Liver (tissue), 9 donors: ENCODE measurements around the gene C1QTNF12. TPM values are rescaled to one million over a fixed set of nuclear protein-coding genes. Genes with fewer than 3 reads are reported as not detected.

Experiments used
- DNase-seq: peaks from one replicate; pipeline ENCODE4 v3.0.0-alpha.2; 2017; ENCODE audit warnings: low spot score
- H3K27ac ChIP-seq, 2 donors: one replicate each; pipeline ENCODE4 v1.7.0; 2013; ENCODE audit warnings: inconsistent platforms in 2 of 2, low read length in 2 of 2, control low read depth in 1 of 2, low read depth in 1 of 2, mild to moderate bottlenecking in 1 of 2
- H3K27me3 ChIP-seq, 4 donors: one replicate each; pipeline versions ENCODE4 v1.6.1 to v1.7.0; 2013; ENCODE audit warnings: low read length in 3 of 4, inconsistent platforms in 1 of 4, mild to moderate bottlenecking in 1 of 4, moderate library complexity in 1 of 4; ENCODE audit not compliant: control insufficient read depth in 4 of 4, insufficient read depth in 4 of 4
- H3K36me3 ChIP-seq, 4 donors: one replicate each; pipeline versions ENCODE4 v1.6.1 to v1.7.0; 2013; ENCODE audit warnings: low read length in 3 of 4, mild to moderate bottlenecking in 3 of 4, low read depth in 1 of 4, moderate library complexity in 1 of 4; ENCODE audit not compliant: control insufficient read depth in 4 of 4, insufficient read depth in 3 of 4
- H3K4me1 ChIP-seq, 4 donors: one replicate each; pipeline versions ENCODE4 v1.6.1 to v1.7.0; 2013; ENCODE audit warnings: low read length in 3 of 4, mild to moderate bottlenecking in 3 of 4, moderate library complexity in 1 of 4; ENCODE audit not compliant: control insufficient read depth in 4 of 4, insufficient read depth in 4 of 4
- H3K4me3 ChIP-seq, 3 donors: one replicate each; pipeline versions ENCODE4 v1.6.1 to v1.7.0; 2013; ENCODE audit warnings: low read length in 3 of 3, control low read depth in 1 of 3, low read depth in 1 of 3, mild to moderate bottlenecking in 1 of 3
- H3K9ac ChIP-seq, 2 donors: one replicate each; pipeline ENCODE4 v1.7.0; 2013; ENCODE audit warnings: low read length in 2 of 2, mild to moderate bottlenecking in 2 of 2, moderate library complexity in 2 of 2, control low read depth in 1 of 2, low read depth in 1 of 2
- H3K9me3 ChIP-seq, 4 donors: one replicate each; pipeline versions ENCODE4 v1.6.1 to v1.7.0; 2013; ENCODE audit warnings: low read length in 3 of 4; ENCODE audit not compliant: control insufficient read depth in 4 of 4
- EGR1 ChIP-seq, 2 donors: IDR thresholded peaks; 2 replicates each; pipeline ENCODE4 v1.6.1; 2016 to 2018; ENCODE audit warnings: antibody characterized with exemption in 2 of 2, low read depth in 2 of 2
- FOXA1 ChIP-seq: IDR thresholded peaks from 2 replicates; pipeline ENCODE4 v1.6.1; 2016; ENCODE audit warnings: antibody characterized with exemption
- FOXA2 ChIP-seq: IDR thresholded peaks from 2 replicates; pipeline ENCODE4 v1.6.1; 2016; ENCODE audit warnings: antibody characterized with exemption
- HNF4A ChIP-seq, 2 donors: conservative IDR thresholded peaks; 2 replicates each; pipeline ENCODE4 v1.6.1; 2016; ENCODE audit warnings: antibody characterized with exemption in 2 of 2, mild to moderate bottlenecking in 2 of 2
- HNF4G ChIP-seq: IDR thresholded peaks from 2 replicates; pipeline ENCODE4 v1.6.1; 2016; ENCODE audit warnings: antibody characterized with exemption
- JUND ChIP-seq, 2 donors: IDR thresholded peaks; 2 replicates each; pipeline ENCODE4 v1.6.1; 2016; ENCODE audit warnings: antibody characterized with exemption in 2 of 2
- NR2F2 ChIP-seq: IDR thresholded peaks from 2 replicates; pipeline ENCODE4 v1.6.1; 2016; ENCODE audit warnings: antibody characterized with exemption
- RAD21 ChIP-seq, 2 donors: IDR thresholded peaks; 2 replicates each; pipeline ENCODE4 v1.6.1; 2016; ENCODE audit warnings: antibody characterized with exemption in 2 of 2, mild to moderate bottlenecking in 2 of 2
- RXRA ChIP-seq, 2 donors: IDR thresholded peaks; 2 replicates each; pipeline ENCODE4 v1.6.1; 2017 to 2018; ENCODE audit warnings: antibody characterized with exemption in 2 of 2, mild to moderate bottlenecking in 1 of 2
- SP1 ChIP-seq: IDR thresholded peaks from 2 replicates; pipeline ENCODE4 v1.6.1; 2018; ENCODE audit warnings: antibody characterized with exemption, mild to moderate bottlenecking
- YY1 ChIP-seq: IDR thresholded peaks from 2 replicates; pipeline ENCODE4 v1.6.1; 2016; ENCODE audit warnings: antibody characterized with exemption, mild to moderate bottlenecking
- WGBS: extraction: QIAGEN DNeasy Blood & Tissue Kit; methylation state at CpG from one replicate; pipeline ENCODE4 v1.1.7; 2013; 5-methylcytosine and 5-hydroxymethylcytosine counted together
- polyA plus RNA-seq, 2 donors: library from polyadenylated mRNA; stranded (reverse) in 1 of 2; unstranded in 1 of 2; fragments of 200-250 nt in 1 of 2; fragments of >200 nt in 1 of 2; fragmentation: Nextera tagmentation in 1 of 2; extraction: Ambion mirVana in 1 of 2; gene quantifications; one replicate each; pipeline versions ENCODE4 v1.2.1 to v1.2.3, GENCODE V29; 2013 to 2015
- total RNA-seq, 2 donors: library from RNA; depleted of rRNA; stranded (reverse); fragments of >200 nt; gene quantifications; one replicate each; pipeline ENCODE4 v1.2.3, GENCODE V29; 2014
- TF ChIP-seq, protein P1 (sequence below): IDR thresholded peaks from 2 replicates; pipeline ENCODE4 v1.6.1; 2016; ENCODE audit warnings: antibody characterized with exemption
- TF ChIP-seq, protein P2 (sequence below): IDR thresholded peaks from 2 replicates; pipeline ENCODE4 v1.6.1; 2016; ENCODE audit warnings: antibody characterized with exemption, mild to moderate bottlenecking
- donor health status: healthy.
- donor health status: healthy.
- donor health status: healthy.
- donor health status: healthy.
- donor health status: healthy.

The C1QTNF12 gene
- total and polyA plus RNA-seq, 4 donors: 0.39 to 0.40 TPM; not detected in 2

DNA sequence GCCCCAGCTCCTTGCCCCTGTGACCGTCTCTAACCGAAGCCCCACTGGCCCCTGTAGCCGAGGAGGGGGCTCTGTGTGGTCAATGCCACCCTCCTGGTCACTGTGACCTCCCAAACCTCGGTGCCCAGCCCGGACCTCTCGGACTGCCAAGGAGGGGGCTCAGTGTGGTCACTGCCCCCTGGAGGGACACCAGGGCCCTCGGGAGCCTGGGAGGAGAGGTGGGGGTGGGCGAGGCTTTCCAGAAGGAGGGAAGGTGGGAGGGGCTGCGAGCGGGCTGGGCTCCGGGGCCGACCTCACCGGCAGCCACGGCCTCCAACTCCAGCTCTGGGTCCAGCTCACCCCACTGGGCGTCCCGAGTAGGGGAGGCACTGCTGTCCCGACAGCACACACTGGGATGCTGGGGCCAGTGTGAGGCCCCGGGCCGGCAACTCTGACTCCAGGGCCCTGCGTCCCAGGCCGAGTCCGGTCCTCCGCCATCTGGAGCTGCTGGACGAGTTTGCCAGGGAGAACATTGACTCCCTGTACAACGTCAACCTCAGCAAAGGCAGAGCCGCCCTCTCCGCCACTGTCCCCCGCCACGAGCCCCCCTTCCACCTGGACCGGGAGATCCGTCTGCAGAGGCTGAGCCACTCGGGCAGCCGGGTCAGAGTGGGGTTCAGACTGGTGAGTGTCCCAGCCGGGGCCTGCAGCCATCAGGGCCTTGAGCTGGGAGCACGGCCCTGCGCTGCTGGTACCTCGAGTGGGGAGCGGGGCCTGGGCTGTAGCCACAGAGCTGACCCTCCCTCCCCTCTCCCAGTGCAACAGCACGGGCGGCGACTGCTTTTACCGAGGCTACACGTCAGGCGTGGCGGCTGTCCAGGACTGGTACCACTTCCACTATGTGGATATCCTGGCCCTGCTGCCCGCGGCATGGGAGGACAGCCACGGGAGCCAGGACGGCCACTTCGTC, 40.1 kb upstream of the C1QTNF12 start:
- Histone ChIP-seq H3K36me3 (no peaks in the 10 kb centered on the region), H3K4me1 (peaks cover 4 to 22% (median 14%) of the 10 kb centered on the region in 4 donors), H3K9ac (no peak overlapping the region), H3K27me3 (no peaks in the 10 kb centered on the region), H3K4me3 (no peak overlapping the region), H3K9me3 (no peaks in the 10 kb centered on the region), H3K27ac (no peak overlapping the region)
- no peak for TF ChIP-seq RXRA (IDR thresholded peaks at IDR 0.05)
- no peak for TF ChIP-seq NR2F2
- TF ChIP-seq FOXA2: no peak
- TF ChIP-seq HNF4A (conservative IDR thresholded peaks at IDR 0.05): no peak
- no peak for TF ChIP-seq HNF4G
- TF ChIP-seq FOXA1: no peak
- TF ChIP-seq, protein P1, sequence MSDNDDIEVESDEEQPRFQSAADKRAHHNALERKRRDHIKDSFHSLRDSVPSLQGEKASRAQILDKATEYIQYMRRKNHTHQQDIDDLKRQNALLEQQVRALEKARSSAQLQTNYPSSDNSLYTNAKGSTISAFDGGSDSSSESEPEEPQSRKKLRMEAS: no peak
- TF ChIP-seq EGR1 (IDR thresholded peaks at IDR 0.05; ENCODE audit: low read depth in 2 of 2): no peak
- no peak for TF ChIP-seq RAD21 (IDR thresholded peaks at IDR 0.05)
- DNase-seq: no peak
- WGBS: 73% methylated on average over 50 of the region's 50 CpGs

DNA sequence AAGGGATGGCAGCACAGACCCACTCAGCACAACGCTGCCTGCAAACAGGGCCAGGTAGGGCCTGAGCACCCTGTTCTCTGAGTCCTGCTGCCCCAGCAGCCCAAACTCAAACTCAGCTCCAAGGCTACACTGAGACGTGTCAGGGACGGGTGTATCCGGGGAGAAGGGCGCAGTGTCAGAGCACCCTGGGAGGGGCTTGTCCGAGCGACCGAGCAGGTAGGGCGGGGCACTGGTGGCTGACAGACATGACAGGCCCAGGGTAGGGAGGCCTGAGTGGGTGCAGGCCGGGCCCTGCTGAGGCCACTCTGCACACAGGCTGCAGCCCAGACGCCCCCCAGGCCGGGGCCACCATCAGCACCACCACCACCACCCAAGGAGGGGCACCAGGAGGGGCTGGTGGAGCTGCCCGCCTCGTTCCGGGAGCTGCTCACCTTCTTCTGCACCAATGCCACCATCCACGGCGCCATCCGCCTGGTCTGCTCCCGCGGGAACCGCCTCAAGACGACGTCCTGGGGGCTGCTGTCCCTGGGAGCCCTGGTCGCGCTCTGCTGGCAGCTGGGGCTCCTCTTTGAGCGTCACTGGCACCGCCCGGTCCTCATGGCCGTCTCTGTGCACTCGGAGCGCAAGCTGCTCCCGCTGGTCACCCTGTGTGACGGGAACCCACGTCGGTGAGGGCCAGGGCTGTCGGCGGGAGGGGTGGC, 39.2 kb upstream of the C1QTNF12 start:
- DNase-seq: no peak
- TF ChIP-seq, protein P2, sequence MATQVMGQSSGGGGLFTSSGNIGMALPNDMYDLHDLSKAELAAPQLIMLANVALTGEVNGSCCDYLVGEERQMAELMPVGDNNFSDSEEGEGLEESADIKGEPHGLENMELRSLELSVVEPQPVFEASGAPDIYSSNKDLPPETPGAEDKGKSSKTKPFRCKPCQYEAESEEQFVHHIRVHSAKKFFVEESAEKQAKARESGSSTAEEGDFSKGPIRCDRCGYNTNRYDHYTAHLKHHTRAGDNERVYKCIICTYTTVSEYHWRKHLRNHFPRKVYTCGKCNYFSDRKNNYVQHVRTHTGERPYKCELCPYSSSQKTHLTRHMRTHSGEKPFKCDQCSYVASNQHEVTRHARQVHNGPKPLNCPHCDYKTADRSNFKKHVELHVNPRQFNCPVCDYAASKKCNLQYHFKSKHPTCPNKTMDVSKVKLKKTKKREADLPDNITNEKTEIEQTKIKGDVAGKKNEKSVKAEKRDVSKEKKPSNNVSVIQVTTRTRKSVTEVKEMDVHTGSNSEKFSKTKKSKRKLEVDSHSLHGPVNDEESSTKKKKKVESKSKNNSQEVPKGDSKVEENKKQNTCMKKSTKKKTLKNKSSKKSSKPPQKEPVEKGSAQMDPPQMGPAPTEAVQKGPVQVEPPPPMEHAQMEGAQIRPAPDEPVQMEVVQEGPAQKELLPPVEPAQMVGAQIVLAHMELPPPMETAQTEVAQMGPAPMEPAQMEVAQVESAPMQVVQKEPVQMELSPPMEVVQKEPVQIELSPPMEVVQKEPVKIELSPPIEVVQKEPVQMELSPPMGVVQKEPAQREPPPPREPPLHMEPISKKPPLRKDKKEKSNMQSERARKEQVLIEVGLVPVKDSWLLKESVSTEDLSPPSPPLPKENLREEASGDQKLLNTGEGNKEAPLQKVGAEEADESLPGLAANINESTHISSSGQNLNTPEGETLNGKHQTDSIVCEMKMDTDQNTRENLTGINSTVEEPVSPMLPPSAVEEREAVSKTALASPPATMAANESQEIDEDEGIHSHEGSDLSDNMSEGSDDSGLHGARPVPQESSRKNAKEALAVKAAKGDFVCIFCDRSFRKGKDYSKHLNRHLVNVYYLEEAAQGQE: no peak
- TF ChIP-seq YY1 (no peak), HNF4G (no peak), RAD21 (IDR thresholded peaks at IDR 0.05) (no peak), EGR1 (IDR thresholded peaks at IDR 0.05; ENCODE audit: low read depth in 2 of 2) (no peak), JUND (IDR thresholded peaks at IDR 0.05) (no peak), SP1 (no peak), NR2F2 (no peak), FOXA1 (no peak)
- TF ChIP-seq, protein P1: no peak
- Histone ChIP-seq H3K9ac (no peak overlapping the region), H3K27ac (no peak overlapping the region), H3K27me3 (no peaks in the 10 kb centered on the region), H3K4me1 (peaks cover 9 to 25% (median 18%) of the 10 kb centered on the region in 4 donors), H3K9me3 (no peaks in the 10 kb centered on the region), H3K4me3 (no peak overlapping the region), H3K36me3 (no peaks in the 10 kb centered on the region)
- WGBS: 78% methylated on average over 37 of the region's 37 CpGs
